HEK293 (cell line): Measurements from ENCODE around the gene CD177.

ENCODE experiments used
- ZBTB21 ChIP-seq: fragments of 450-650 bp; formaldehyde crosslinking; IDR thresholded peaks from 2 replicates; pipeline ENCODE4 v1.5.1; 2017; ENCODE audit warnings: missing biosample characterization, missing genetic modification characterization
- ZNF169 ChIP-seq: fragments of 450-650 bp; formaldehyde crosslinking; IDR thresholded peaks from 2 replicates; pipeline ENCODE4 v1.5.1; 2016; ENCODE audit warnings: missing biosample characterization, missing genetic modification characterization
- ZNF174 ChIP-seq: fragments of 450-650 bp; formaldehyde crosslinking; IDR thresholded peaks from 2 replicates; pipeline ENCODE4 v1.5.0; 2017; ENCODE audit warnings: missing biosample characterization, mild to moderate bottlenecking, missing genetic modification characterization
- ZNF221 ChIP-seq: fragments of 450-650 bp; formaldehyde crosslinking; IDR thresholded peaks from 2 replicates; pipeline ENCODE4 v1.5.1; 2017; ENCODE audit warnings: missing biosample characterization, missing genetic modification characterization, borderline replicate concordance
- ZNF354C ChIP-seq: fragments of 450-650 bp; formaldehyde crosslinking; IDR thresholded peaks from 2 replicates; pipeline ENCODE4 v1.5.1; 2016; ENCODE audit warnings: missing biosample characterization, missing genetic modification characterization, low read depth, borderline replicate concordance
- ZNF600 ChIP-seq: fragments of 450-650 bp; formaldehyde crosslinking; IDR thresholded peaks from 2 replicates; pipeline ENCODE4 v1.5.1; 2016; ENCODE audit warnings: missing biosample characterization, missing genetic modification characterization
- ZNF660 ChIP-seq: fragments of 450-650 bp; IDR thresholded peaks from 2 replicates; pipeline ENCODE4 v1.5.1; 2018; ENCODE audit warnings: missing biosample characterization, mild to moderate bottlenecking, missing genetic modification characterization
- TF ChIP-seq, protein P1 (sequence below): fragments of 450-650 bp; formaldehyde crosslinking; IDR thresholded peaks from 2 replicates; pipeline ENCODE4 v1.5.1; 2016; ENCODE audit warnings: missing biosample characterization, missing genetic modification characterization
- TF ChIP-seq, protein P2 (sequence below): fragments of 450-650 bp; formaldehyde crosslinking; IDR thresholded peaks from 2 replicates; pipeline ENCODE4 v1.5.1; 2016; ENCODE audit warnings: missing biosample characterization, missing genetic modification characterization
- TF ChIP-seq, protein P3 (sequence below): fragments of 450-650 bp; formaldehyde crosslinking; IDR thresholded peaks from 2 replicates; pipeline ENCODE4 v1.5.1; 2016; ENCODE audit warnings: missing biosample characterization, missing genetic modification characterization

DNA sequence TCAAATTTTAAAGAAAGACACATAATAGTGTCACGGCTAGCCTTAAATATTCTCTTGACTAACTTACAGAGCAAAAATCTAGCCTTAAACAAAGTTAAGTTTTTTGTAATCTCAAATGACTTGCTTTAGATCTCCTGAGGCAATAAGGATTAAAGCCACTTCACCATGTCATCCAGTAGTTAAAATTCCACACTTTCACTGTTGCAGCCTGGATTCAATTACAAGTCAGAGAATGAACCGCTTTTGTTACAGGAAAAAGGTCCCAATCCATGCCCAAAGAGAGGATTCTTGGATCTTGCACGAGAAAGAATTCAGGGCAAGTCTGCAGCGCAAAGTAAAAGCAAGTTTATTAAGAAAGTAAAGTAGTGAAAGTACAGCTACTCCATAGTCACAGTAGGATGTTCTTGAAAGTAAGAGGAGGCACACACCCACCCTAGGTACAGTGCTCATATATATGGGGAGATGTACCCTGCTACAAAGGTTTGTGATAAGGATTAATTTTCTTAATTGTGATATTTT lies 34.6 kb upstream of the CD177 start:
- TF ChIP-seq, protein P1, sequence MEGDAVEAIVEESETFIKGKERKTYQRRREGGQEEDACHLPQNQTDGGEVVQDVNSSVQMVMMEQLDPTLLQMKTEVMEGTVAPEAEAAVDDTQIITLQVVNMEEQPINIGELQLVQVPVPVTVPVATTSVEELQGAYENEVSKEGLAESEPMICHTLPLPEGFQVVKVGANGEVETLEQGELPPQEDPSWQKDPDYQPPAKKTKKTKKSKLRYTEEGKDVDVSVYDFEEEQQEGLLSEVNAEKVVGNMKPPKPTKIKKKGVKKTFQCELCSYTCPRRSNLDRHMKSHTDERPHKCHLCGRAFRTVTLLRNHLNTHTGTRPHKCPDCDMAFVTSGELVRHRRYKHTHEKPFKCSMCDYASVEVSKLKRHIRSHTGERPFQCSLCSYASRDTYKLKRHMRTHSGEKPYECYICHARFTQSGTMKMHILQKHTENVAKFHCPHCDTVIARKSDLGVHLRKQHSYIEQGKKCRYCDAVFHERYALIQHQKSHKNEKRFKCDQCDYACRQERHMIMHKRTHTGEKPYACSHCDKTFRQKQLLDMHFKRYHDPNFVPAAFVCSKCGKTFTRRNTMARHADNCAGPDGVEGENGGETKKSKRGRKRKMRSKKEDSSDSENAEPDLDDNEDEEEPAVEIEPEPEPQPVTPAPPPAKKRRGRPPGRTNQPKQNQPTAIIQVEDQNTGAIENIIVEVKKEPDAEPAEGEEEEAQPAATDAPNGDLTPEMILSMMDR (tag by site-specific recombination) = no peak
- TF ChIP-seq ZNF169 (tag by site-specific recombination) = no peak
- no peak for TF ChIP-seq ZNF600
- no peak for TF ChIP-seq ZNF221
- no peak for TF ChIP-seq ZNF354C (tag by site-specific recombination)
- TF ChIP-seq ZNF174 = no peak
- TF ChIP-seq, protein P2, sequence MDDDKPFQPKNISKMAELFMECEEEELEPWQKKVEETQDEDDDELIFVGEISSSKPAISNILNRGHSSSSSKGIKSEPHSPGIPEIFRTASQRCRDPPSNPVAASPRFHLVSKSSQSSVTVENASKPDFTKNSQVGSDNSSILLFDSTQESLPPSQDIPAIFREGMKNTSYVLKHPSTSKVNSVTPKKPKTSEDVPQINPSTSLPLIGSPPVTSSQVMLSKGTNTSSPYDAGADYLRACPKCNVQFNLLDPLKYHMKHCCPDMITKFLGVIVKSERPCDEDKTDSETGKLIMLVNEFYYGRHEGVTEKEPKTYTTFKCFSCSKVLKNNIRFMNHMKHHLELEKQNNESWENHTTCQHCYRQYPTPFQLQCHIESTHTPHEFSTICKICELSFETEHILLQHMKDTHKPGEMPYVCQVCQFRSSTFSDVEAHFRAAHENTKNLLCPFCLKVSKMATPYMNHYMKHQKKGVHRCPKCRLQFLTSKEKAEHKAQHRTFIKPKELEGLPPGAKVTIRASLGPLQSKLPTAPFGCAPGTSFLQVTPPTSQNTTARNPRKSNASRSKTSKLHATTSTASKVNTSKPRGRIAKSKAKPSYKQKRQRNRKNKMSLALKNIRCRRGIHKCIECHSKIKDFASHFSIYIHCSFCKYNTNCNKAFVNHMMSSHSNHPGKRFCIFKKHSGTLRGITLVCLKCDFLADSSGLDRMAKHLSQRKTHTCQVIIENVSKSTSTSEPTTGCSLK (tag by site-specific recombination) = no peak
- TF ChIP-seq, protein P3, sequence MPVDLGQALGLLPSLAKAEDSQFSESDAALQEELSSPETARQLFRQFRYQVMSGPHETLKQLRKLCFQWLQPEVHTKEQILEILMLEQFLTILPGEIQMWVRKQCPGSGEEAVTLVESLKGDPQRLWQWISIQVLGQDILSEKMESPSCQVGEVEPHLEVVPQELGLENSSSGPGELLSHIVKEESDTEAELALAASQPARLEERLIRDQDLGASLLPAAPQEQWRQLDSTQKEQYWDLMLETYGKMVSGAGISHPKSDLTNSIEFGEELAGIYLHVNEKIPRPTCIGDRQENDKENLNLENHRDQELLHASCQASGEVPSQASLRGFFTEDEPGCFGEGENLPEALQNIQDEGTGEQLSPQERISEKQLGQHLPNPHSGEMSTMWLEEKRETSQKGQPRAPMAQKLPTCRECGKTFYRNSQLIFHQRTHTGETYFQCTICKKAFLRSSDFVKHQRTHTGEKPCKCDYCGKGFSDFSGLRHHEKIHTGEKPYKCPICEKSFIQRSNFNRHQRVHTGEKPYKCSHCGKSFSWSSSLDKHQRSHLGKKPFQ (tag by site-specific recombination) = no peak
- no peak for TF ChIP-seq ZBTB21 (tag by site-specific recombination)
- no peak for TF ChIP-seq ZNF660 (tag by site-specific recombination)
